ENCODE data around the gene APBA2. TPM values are rescaled to one million over a fixed set of nuclear protein-coding genes. Genes with fewer than 3 reads are reported as not detected.

The APBA2 gene
- total and polyA plus RNA-seq, 2 of the 13 experiments (the other 11 are each of a cell fraction or from before 2014, with no cell fraction given), result 0.62 to 2.3 TPM

GRCh38 chr15:29050870-29051269 lies 165.1 kb downstream of the APBA2 start:
- Histone ChIP-seq H3K4me2 (ENCODE audit: low read depth, low read length) (no peak overlapping the region), H3K36me3 (replicated peaks in 1 of 2; ENCODE audit: control insufficient read depth in 1 of 2, insufficient read depth in 2 of 2, low read length in 2 of 2) (no peaks in the 10 kb centered on the region), H3K27me3 (ENCODE audit: control insufficient read depth in 1 of 2, insufficient read depth in 2 of 2, low read length in 2 of 2) (no peaks in the 10 kb centered on the region), H2AFZ (ENCODE audit: low read length) (no peak overlapping the region), H3K4me1 (ENCODE audit: insufficient read depth, low read length) (no peaks in the 10 kb centered on the region), H4K20me1 (ENCODE audit: insufficient read depth, low read length) (no peaks in the 10 kb centered on the region), H3K9me3 (ENCODE audit: low read length) (no peaks in the 10 kb centered on the region), H3K79me2 (ENCODE audit: insufficient read depth, low read length) (no peaks in the 10 kb centered on the region), H3K27ac (ENCODE audit: extremely low read length, insufficient read depth, low read length) (no peak overlapping the region), H3K9ac (ENCODE audit: insufficient read depth, low read depth, low read length) (no peak overlapping the region), H3K4me3 (replicated peaks in 1 of 3; ENCODE audit: insufficient read depth in 1 of 3, low read depth in 2 of 3, low read length in 3 of 3) (no peak overlapping the region)
- intact Hi-C loops (cut with micrococcal nuclease; ENCODE audit: unreplicated experiment) (no loop called here), in situ Hi-C loops (cut with HindIII; ENCODE audit: extremely low pct_ligation_motif_present, low pct_unique_long_range_greater_than_20kb) (no loop called here)
- ATAC-seq, result no peak
- 52% methylated on average over 5 of the region's 6 CpGs for WGBS (ENCODE audit: low lambda C conversion rate)
- ChIA-PET CTCF (ENCODE audit: low intra/inter-chr PET ratio, low total read pairs) (no interaction called here), POLR2A (no interaction called here)
- FAIRE-seq, result no peak
- DNase-seq (ENCODE audit: low spot score), result no peak
- no TSS peak for BruUV-seq (replicated peaks)
- no peak for TF ChIP-seq ZNF121 (CRISPR knock-in tag; IDR thresholded peaks at IDR 0.05)
- no peak for TF ChIP-seq NAIF1 (CRISPR knock-in tag; IDR thresholded peaks at IDR 0.05; ENCODE audit: borderline replicate concordance)
- no peak for TF ChIP-seq ZFP91 (CRISPR knock-in tag; IDR thresholded peaks at IDR 0.05; ENCODE audit: borderline replicate concordance)
- no peak for TF ChIP-seq SKIL (CRISPR knock-in tag; IDR thresholded peaks at IDR 0.05; ENCODE audit: borderline replicate concordance)
- no peak for TF ChIP-seq HOMEZ (CRISPR knock-in tag; IDR thresholded peaks at IDR 0.05; ENCODE audit: low read depth)
- no peak for TF ChIP-seq ZNF879 (CRISPR knock-in tag; IDR thresholded peaks at IDR 0.05)

Data from HepG2 (cell line).